Motor neuron (in vitro differentiated cells): Measurements from ENCODE around the gene ADRA2C. TPM values are rescaled to one million over a fixed set of nuclear protein-coding genes. Genes with fewer than 3 reads are reported as not detected.

ENCODE experiments used
- ATAC-seq, 8 experiments: fragments of 200-7000 bp; cut with Tn5 transposase; replicated peaks in 6 of 8; 2 replicates each; pipeline ENCODE4 v1.8.0; 2021; ENCODE audit warnings: mild to moderate bottlenecking in 8 of 8, moderate library complexity in 8 of 8
- H3K27ac ChIP-seq, 2 donors: fragments of 250-450 bp; sonication (Bioruptor Pico); 2 replicates each; pipeline ENCODE4 v1.9.0; 2021; ENCODE audit warnings: antibody characterized with exemption in 2 of 2, mild to moderate bottlenecking in 2 of 2, moderate library complexity in 1 of 2
- H3K4me1 ChIP-seq, 2 donors: fragments of 250-450 bp; sonication (Bioruptor Pico); replicated peaks in 1 of 2; 2 replicates each; pipeline ENCODE4 v1.6.1; 2021; ENCODE audit warnings: antibody characterized with exemption in 2 of 2, mild to moderate bottlenecking in 2 of 2, moderate library complexity in 1 of 2
- H3K4me3 ChIP-seq, 5 donors: fragments of 250-450 bp; sonication (Bioruptor Pico); 2 replicates each; pipeline ENCODE4 v1.9.0; 2021; ENCODE audit warnings: antibody characterized with exemption in 5 of 5, mild to moderate bottlenecking in 5 of 5, moderate library complexity in 4 of 5
- WGBS, 10 experiments: fragments of 450-650 bp; shearing (Covaris generic); methylation state at CpG; one replicate each; pipeline ENCODE4 v1.0.0; 2022; 5-methylcytosine and 5-hydroxymethylcytosine counted together
- in situ Hi-C, 9 experiments: fragments of 400-800 bp; cut with MboI; loops; one replicate each; pipeline ENCODE4 v1.15.0; 2021; ENCODE audit warnings: low sequenced_read_pairs in 9 of 9, low pct_unique_long_range_greater_than_20kb in 2 of 9; ENCODE audit not compliant: unreplicated experiment in 9 of 9
- total RNA-seq, 8 experiments: library from RNA; unstranded; fragments of 300-600 nt; gene quantifications; 2 replicates each; pipeline versions ENCODE4 v1.2.3 to v1.2.4, GENCODE V29; 2022

Gene ADRA2C
- total RNA-seq, 8 experiments from 2014 or later: 0.24 to 6.9 (median 2.6) TPM

GRCh38 chr4:3777033-3777390 is 10.8 kb downstream of the ADRA2C start:
- no peak for ATAC-seq
- Histone ChIP-seq H3K4me1 (peaks cover 7 to 9% of the 10 kb centered on the region in 2 donors), H3K4me3 (no peak overlapping the region), H3K27ac (no peak overlapping the region)
- in situ Hi-C loops: no loop called here
- WGBS, 10 experiments: 20 to 70% (median 42%) methylated on average over 1 to 3 of the region's 5 CpGs; no CpG with 5 or more reads in 6 of the 10 experiments

- no peak overlapping the region for H3K4me3 ChIP-seq
- H3K4me1 ChIP-seq: peaks cover 7 to 9% of the 10 kb centered on the region in 2 donors
- ATAC-seq: no peak
- 31 to 100% (median 82%) methylated on average over 1 to 11 of the region's 13 CpGs; no CpG with 5 or more reads in 1 of the 10 experiments for WGBS, 10 experiments
- in situ Hi-C loops: no loop called here
- H3K27ac ChIP-seq: no peak overlapping the region
These were observed 11.5 kb downstream of the ADRA2C start for GRCh38 chr4:3777669-3778068.

- ATAC-seq: no peak
- Histone ChIP-seq H3K4me1 (peaks cover 14 to 19% of the 10 kb centered on the region in 2 donors), H3K27ac (no peak overlapping the region), H3K4me3 (no peak overlapping the region)
- in situ Hi-C loops: no loop called here
- WGBS, 10 experiments: 33% methylated on average over 1 of the region's 6 CpGs; no CpG with 5 or more reads in 9 of the 10 experiments
These were observed 13.3 kb downstream of the ADRA2C start for GRCh38 chr4:3779509-3779908.

- Histone ChIP-seq H3K4me3 (no peak overlapping the region), H3K27ac (no peak overlapping the region), H3K4me1 (peaks cover 11 to 14% of the 10 kb centered on the region in 2 donors)
- WGBS, 10 experiments: 20 to 81% (median 73%) methylated on average over 1 to 6 of the region's 21 CpGs; no CpG with 5 or more reads in 6 of the 10 experiments
- in situ Hi-C loops: no loop called here
- peak in 1 of 8 experiments; percentile 3 for ATAC-seq
These were observed 14.4 kb downstream of the ADRA2C start for GRCh38 chr4:3780347-3781171.

- ATAC-seq: no peak
These were observed 15.2 kb downstream of the ADRA2C start for GRCh38 chr4:3781193-3781886.

GRCh38 chr4:3781997-3782930 is 16.1 kb downstream of the ADRA2C start:
- Histone ChIP-seq H3K4me3 (no peak overlapping the region), H3K4me1 (peaks cover 11 to 14% of the 10 kb centered on the region in 2 donors), H3K27ac (no peak overlapping the region)
- in situ Hi-C loops: no loop called here
- peak in 1 of 8 experiments; percentile 9 for ATAC-seq
- 40 to 100% (median 76%) methylated on average over 1 to 8 of the region's 25 CpGs; no CpG with 5 or more reads in 1 of the 10 experiments for whole genome bisulfite sequencing, 10 experiments

More at GRCh38 chr4:3781193-3781886, 15.2 kb downstream of the ADRA2C start:
- in situ Hi-C loops: no loop called here
- Histone ChIP-seq H3K4me1 (peaks cover 11 to 14% of the 10 kb centered on the region in 2 donors), H3K27ac (no peak overlapping the region), H3K4me3 (no peak overlapping the region)
- 60 to 100% methylated on average over 1 of the region's 19 CpGs; no CpG with 5 or more reads in 8 of the 10 experiments for WGBS, 10 experiments

- ATAC-seq: peak; percentile 67 to 92 (median 70)
- H3K4me1 ChIP-seq: peaks cover 11 to 14% of the 10 kb centered on the region in 2 donors
- WGBS, 10 experiments: 0 to 60% (median 33%) methylated on average over 2 to 14 of the region's 27 CpGs; no CpG with 5 or more reads in 6 of the 10 experiments
These were observed 17.6 kb downstream of the ADRA2C start for GRCh38 chr4:3783693-3784306.

GRCh38 chr4:3784454-3785291 is 18.5 kb downstream of the ADRA2C start:
- peak in 5 of 8 experiments; percentile 76 to 84 (median 79) for ATAC-seq

More at GRCh38 chr4:3783693-3784306, 17.6 kb downstream of the ADRA2C start:
- in situ Hi-C loops: no loop called here
- no peak overlapping the region for H3K27ac ChIP-seq
- H3K4me3 ChIP-seq: no peak overlapping the region

GRCh38 chr4:3785292-3785565 is 19.0 kb downstream of the ADRA2C start:
- Histone ChIP-seq H3K27ac (no peak overlapping the region), H3K4me3 (no peak overlapping the region), H3K4me1 (peaks cover 11 to 15% of the 10 kb centered on the region in 2 donors)
- in situ Hi-C loops: no loop called here
- 0 to 76% (median 67%) methylated on average over 1 to 4 of the region's 8 CpGs; no CpG with 5 or more reads in 6 of the 10 experiments for WGBS, 10 experiments
- no peak for ATAC-seq

More at GRCh38 chr4:3784454-3785291, 18.5 kb downstream of the ADRA2C start:
- 80 to 94% (median 89%) methylated on average over 1 to 10 of the region's 23 CpGs; no CpG with 5 or more reads in 5 of the 10 experiments for WGBS, 10 experiments
- Histone ChIP-seq H3K4me3 (no peak overlapping the region), H3K27ac (peak overlapping the region in 1 of 2 donors; percentile 52), H3K4me1 (peaks cover 11 to 14% of the 10 kb centered on the region in 2 donors)
- in situ Hi-C loops: no loop called here

- ATAC-seq: peak in 3 of 8 experiments; percentile 32 to 72 (median 39)
- H3K27ac ChIP-seq: no peak overlapping the region
- H3K4me1 ChIP-seq: peaks cover 11 to 21% of the 10 kb centered on the region in 2 donors
- in situ Hi-C loops: no loop called here
- H3K4me3 ChIP-seq: no peak overlapping the region
- WGBS, 10 experiments: 0 to 100% (median 84%) methylated on average over 1 to 7 of the region's 13 CpGs; no CpG with 5 or more reads in 5 of the 10 experiments
These were observed 20.1 kb downstream of the ADRA2C start for GRCh38 chr4:3786196-3786869.
